ENCODE data around the gene MINDY3.
"Not testable (repeated sequence)": the region's sequence is repeated elsewhere in the genome, so short reads cannot be mapped to it uniquely, and the experiment has no call there.

MINDY3 gene

DNA sequence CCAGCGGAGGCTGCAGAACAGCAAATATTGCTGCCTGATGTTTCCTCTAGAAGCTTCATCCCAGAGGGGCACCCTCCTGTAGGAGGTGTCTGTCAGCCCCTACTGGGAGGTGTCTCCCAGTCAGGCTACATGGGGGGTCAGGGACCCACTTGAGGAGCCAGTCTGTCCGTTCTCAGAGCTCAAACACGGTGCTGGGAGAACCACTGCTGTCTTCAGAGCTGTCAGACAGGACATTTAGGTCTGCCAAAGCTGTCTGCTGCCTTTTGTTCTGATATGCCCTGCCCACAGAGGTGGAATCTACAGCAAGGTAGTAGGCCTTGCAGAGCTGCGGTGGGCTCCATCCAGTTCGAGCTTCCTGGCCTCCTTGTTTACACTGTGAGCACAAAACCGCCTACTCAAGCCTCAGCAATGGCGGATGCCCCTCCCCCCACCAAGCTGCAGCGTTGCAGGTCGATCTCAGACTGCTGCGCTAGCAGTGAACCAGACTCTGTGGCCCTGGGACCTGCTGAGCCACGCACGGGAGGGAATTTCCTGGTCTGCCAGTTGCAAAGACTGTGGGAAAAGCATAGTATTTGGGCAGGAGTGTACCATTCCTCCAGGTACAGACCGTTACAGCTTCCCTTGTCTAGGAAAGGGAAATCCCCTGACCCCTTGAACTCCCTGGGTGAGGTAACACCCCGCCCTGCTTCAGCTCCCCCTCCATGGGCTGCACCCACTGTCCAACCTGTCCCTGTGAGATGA is 17.7 kb upstream of the MINDY3 start:
- FAIRE-seq (no peak), DNase-seq (ENCODE audit: insufficient read length, low spot score) (no peak)
- no peak for TF ChIP-seq POLR2AphosphoS5 (IDR thresholded peaks at IDR 0.05; ENCODE audit: low read depth, low read length)
- no peak for TF ChIP-seq TAF1 (IDR thresholded peaks at IDR 0.05; ENCODE audit: low read depth, low read length)
- no peak for TF ChIP-seq POLR2A (IDR thresholded peaks at IDR 0.05; ENCODE audit: low read depth, low read length)
- TF ChIP-seq PAX5 (IDR thresholded peaks at IDR 0.05; ENCODE audit: insufficient read depth, low read length, severe bottlenecking): no peak
- no peak for TF ChIP-seq POU2F2 (IDR thresholded peaks at IDR 0.05; ENCODE audit: low read depth, low read length)
- TF ChIP-seq SPI1 (IDR thresholded peaks at IDR 0.05; ENCODE audit: low read depth, low read length): no peak

GRCh38 chr10:15876274-15876673 is 16.0 kb upstream of the MINDY3 start:
- DNase-seq (ENCODE audit: insufficient read length, low spot score); FAIRE-seq: not testable (repeated sequence)

DNA sequence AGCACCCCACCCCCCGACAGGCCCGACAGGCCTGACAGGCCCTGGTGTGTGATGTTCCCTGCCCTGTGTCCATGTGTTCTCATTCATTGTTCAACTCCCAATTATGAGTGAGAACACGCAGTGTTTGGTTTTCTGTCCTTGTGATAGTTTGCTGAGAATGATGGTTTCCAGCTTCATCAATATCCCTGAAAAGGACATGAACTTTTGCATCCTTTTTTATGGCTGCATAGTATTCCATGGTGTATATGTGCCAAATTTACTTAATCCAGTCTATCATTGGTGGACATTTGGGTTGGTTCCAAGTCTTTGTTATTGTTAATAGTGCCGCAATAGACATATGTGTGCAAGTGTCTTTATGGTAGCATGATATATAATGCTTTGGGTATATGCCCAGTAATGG is 12.3 kb upstream of the MINDY3 start:
- DNase-seq (ENCODE audit: insufficient read length, low spot score); FAIRE-seq: not testable (repeated sequence)

GRCh38 chr10:15871823-15872222 is 11.5 kb upstream of the MINDY3 start:
- FAIRE-seq (no peak), DNase-seq (ENCODE audit: insufficient read length, low spot score) (no peak)
- no peak for TF ChIP-seq TAF1 (IDR thresholded peaks at IDR 0.05; ENCODE audit: low read depth, low read length)
- TF ChIP-seq POLR2A (IDR thresholded peaks at IDR 0.05; ENCODE audit: low read depth, low read length): no peak
- no peak for TF ChIP-seq POLR2AphosphoS5 (IDR thresholded peaks at IDR 0.05; ENCODE audit: low read depth, low read length)
- no peak for TF ChIP-seq PAX5 (IDR thresholded peaks at IDR 0.05; ENCODE audit: insufficient read depth, low read length, severe bottlenecking)

DNA sequence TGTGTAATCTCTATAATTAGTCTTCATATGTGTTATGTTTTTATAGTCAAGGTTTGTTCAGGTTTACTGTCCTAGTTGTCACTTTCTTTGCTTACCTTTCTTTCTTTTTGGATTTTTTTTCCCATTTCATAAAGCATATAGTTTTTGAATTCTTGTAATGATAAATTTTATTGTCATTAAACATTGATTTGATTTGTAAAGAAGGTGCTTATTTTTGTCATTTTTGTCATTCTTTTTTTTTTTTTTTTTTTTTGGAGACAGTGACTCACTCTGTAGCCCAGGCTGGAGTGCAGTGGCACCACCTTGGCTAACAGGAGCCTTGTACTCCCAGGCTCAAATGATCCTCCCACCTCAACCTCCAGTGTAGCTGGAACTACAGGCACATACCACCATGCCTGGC is 9.6 kb upstream of the MINDY3 start:
- no peak for DNase-seq (ENCODE audit: insufficient read length, low spot score)
- no peak for TF ChIP-seq POLR2AphosphoS5 (IDR thresholded peaks at IDR 0.05; ENCODE audit: low read depth, low read length)
- TF ChIP-seq POLR2A (IDR thresholded peaks at IDR 0.05; ENCODE audit: low read depth, low read length): no peak
- TF ChIP-seq POU2F2 (IDR thresholded peaks at IDR 0.05; ENCODE audit: low read depth, low read length): no peak
- FAIRE-seq: no peak

GRCh38 chr10:15868006-15868405 is 7.7 kb upstream of the MINDY3 start:
- DNase-seq (ENCODE audit: insufficient read length, low spot score) (no peak), FAIRE-seq (no peak)
- TF ChIP-seq POLR2AphosphoS5 (IDR thresholded peaks at IDR 0.05; ENCODE audit: low read depth, low read length): no peak
- TF ChIP-seq SPI1 (IDR thresholded peaks at IDR 0.05; ENCODE audit: low read depth, low read length): no peak
- no peak for TF ChIP-seq POU2F2 (IDR thresholded peaks at IDR 0.05; ENCODE audit: low read depth, low read length)
- no peak for TF ChIP-seq POLR2A (IDR thresholded peaks at IDR 0.05; ENCODE audit: low read depth, low read length)
- TF ChIP-seq PAX5 (IDR thresholded peaks at IDR 0.05; ENCODE audit: insufficient read depth, low read length, severe bottlenecking): no peak
- no peak for TF ChIP-seq TAF1 (IDR thresholded peaks at IDR 0.05; ENCODE audit: low read depth, low read length)

DNA sequence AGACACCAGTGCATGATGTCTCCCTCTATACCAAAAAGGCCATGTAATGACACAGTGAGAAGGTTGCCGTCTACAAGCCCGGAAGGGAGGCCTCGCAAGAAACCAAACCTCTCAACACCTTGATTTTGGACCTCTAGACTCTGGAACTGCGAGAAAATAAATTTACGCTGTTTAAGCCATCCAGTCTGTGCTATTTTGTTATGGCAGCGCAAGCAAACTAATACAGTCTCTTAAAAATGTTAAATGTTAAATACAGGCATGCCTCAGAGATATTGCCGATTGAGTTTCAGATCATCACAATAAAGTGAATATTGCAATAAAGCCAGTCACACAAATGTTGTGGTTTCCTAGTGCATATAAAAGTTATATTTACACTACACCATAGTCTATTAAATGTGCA is 5.0 kb upstream of the MINDY3 start:
- no peak for TF ChIP-seq TAF1 (IDR thresholded peaks at IDR 0.05; ENCODE audit: low read depth, low read length)
- no peak for TF ChIP-seq POU2F2 (IDR thresholded peaks at IDR 0.05; ENCODE audit: low read depth, low read length)
- no peak for TF ChIP-seq PAX5 (IDR thresholded peaks at IDR 0.05; ENCODE audit: insufficient read depth, low read length, severe bottlenecking)
- TF ChIP-seq POLR2A (IDR thresholded peaks at IDR 0.05; ENCODE audit: low read depth, low read length): no peak
- TF ChIP-seq SPI1 (IDR thresholded peaks at IDR 0.05; ENCODE audit: low read depth, low read length): no peak
- FAIRE-seq: no peak
- DNase-seq (ENCODE audit: insufficient read length, low spot score): no peak

GRCh38 chr10:15864419-15864818 is 4.1 kb upstream of the MINDY3 start:
- no peak for FAIRE-seq
- DNase-seq (ENCODE audit: insufficient read length, low spot score): no peak
- TF ChIP-seq SPI1 (IDR thresholded peaks at IDR 0.05; ENCODE audit: low read depth, low read length) (no peak), POLR2AphosphoS5 (IDR thresholded peaks at IDR 0.05; ENCODE audit: low read depth, low read length) (no peak), TAF1 (IDR thresholded peaks at IDR 0.05; ENCODE audit: low read depth, low read length) (no peak), POU2F2 (IDR thresholded peaks at IDR 0.05; ENCODE audit: low read depth, low read length) (no peak), POLR2A (IDR thresholded peaks at IDR 0.05; ENCODE audit: low read depth, low read length) (no peak), PAX5 (IDR thresholded peaks at IDR 0.05; ENCODE audit: insufficient read depth, low read length, severe bottlenecking) (no peak)

DNA sequence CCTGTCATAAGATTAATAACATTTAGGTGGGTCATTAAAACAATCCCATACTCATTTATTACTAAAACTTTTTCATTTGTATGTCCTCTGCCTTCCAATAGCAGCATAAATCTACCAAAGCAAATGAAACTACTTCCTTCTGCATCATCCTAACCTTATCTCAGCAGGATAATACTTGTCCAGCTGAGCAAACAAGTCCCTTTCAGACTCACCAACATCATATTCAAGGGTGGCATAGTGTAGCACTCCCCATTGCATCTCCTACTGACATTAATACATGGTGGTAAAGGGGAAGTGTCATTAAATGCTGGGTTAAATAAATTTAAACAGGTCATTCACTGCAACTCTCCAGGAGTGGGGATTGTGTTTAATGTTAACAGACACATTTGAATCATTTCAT is 3.4 kb upstream of the MINDY3 start:
- FAIRE-seq: no peak

GRCh38 chr10:15863323-15863722 is 3.0 kb upstream of the MINDY3 start:
- TF ChIP-seq POU2F2 (IDR thresholded peaks at IDR 0.05; ENCODE audit: low read depth, low read length) (no peak), POLR2AphosphoS5 (IDR thresholded peaks at IDR 0.05; ENCODE audit: low read depth, low read length) (no peak), SPI1 (IDR thresholded peaks at IDR 0.05; ENCODE audit: low read depth, low read length) (no peak), POLR2A (IDR thresholded peaks at IDR 0.05; ENCODE audit: low read depth, low read length) (no peak), TAF1 (IDR thresholded peaks at IDR 0.05; ENCODE audit: low read depth, low read length) (no peak), PAX5 (IDR thresholded peaks at IDR 0.05; ENCODE audit: insufficient read depth, low read length, severe bottlenecking) (no peak)
- no peak for FAIRE-seq
- DNase-seq (ENCODE audit: insufficient read length, low spot score): no peak

More for the DNA sequence above, 3.4 kb upstream of the MINDY3 start:
- DNase-seq (ENCODE audit: insufficient read length, low spot score): no peak
- TF ChIP-seq POU2F2 (IDR thresholded peaks at IDR 0.05; ENCODE audit: low read depth, low read length): no peak

DNA sequence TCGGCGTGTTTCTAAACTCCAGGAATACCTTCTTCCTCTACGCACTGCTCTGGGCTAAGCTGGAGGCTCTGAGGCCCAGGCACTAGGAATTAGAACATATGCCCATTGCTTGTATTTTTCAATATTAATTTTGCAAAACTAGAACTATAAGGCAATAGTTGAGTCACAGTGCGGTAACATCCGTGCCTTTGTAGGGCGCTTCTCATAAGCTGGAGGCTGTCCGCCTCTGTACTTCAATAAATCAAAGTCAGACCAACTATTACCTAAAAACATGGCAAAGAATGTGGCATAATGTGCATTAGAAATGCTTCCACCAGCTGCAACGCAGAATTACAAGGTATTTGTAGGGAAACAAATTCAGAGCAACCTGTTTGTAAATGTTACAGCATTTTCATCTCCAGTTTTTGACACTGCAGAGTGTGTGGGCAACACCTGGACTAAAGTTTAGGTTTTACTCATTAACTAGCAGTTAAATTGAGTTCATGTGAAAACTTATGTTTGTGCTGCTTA is 440 bp upstream of the MINDY3 start:
- no peak for TF ChIP-seq TAF1 (IDR thresholded peaks at IDR 0.05; ENCODE audit: low read depth, low read length)
- TF ChIP-seq POU2F2 (IDR thresholded peaks at IDR 0.05; ENCODE audit: low read depth, low read length): no peak
- DNase-seq (ENCODE audit: insufficient read length, low spot score) (no peak), FAIRE-seq (no peak)
